Measurements from ENCODE around the gene EYS. TPM values are rescaled to one million over a fixed set of nuclear protein-coding genes. Genes with fewer than 3 reads are reported as not detected.

The EYS gene
- total and polyA plus RNA-seq, 4 donors, result 0.08 to 0.63 (median 0.36) TPM

DNA sequence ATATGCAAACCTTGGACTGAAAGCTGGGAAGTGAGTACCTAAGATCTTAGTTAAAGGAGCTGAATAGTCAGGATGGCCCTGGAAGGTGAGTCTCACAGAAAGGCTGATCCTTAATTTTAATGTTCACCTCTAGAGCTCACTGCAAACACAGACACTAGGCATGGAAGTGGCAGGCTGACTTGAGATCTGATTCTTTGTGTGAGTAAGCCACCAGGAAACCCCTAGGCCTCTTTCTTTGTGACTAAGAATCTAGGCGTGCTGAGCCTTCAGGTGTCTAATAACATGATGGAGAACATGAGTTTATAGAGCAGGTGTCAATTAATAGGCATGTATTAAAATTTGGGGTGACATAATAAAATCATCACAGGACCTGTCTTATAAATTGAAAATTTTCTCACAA is 642.2 kb downstream of the EYS start:
- H3K9me3 ChIP-seq (ENCODE audit: control insufficient read depth in 4 of 4, low read length in 3 of 4), result no peaks in the 10 kb centered on the region
- no peak for DNase-seq (ENCODE audit: low spot score)
- H3K27ac ChIP-seq (ENCODE audit: low read depth in 1 of 2, low read length in 2 of 2), result no peak overlapping the region
- H3K27me3 ChIP-seq (ENCODE audit: control insufficient read depth in 4 of 4, insufficient read depth in 4 of 4, low read length in 3 of 4), result no peaks in the 10 kb centered on the region
- no peak overlapping the region for H3K4me3 ChIP-seq (ENCODE audit: low read depth in 1 of 3, low read length in 3 of 3)
- no peaks in the 10 kb centered on the region for H3K4me1 ChIP-seq (ENCODE audit: control insufficient read depth in 4 of 4, insufficient read depth in 4 of 4, low read length in 3 of 4)
- 76% methylated on average over 1 of the region's 1 CpG for WGBS
- no peak overlapping the region for H3K9ac ChIP-seq (ENCODE audit: low read depth in 1 of 2, low read length in 2 of 2)
- H3K36me3 ChIP-seq (ENCODE audit: control insufficient read depth in 4 of 4, insufficient read depth in 3 of 4, low read depth in 1 of 4, low read length in 3 of 4), result no peaks in the 10 kb centered on the region
- TF ChIP-seq NR2F2 (IDR thresholded peaks at IDR 0.05) (no peak), RXRA (IDR thresholded peaks at IDR 0.05) (no peak), SP1 (IDR thresholded peaks at IDR 0.05) (no peak), YY1 (IDR thresholded peaks at IDR 0.05) (no peak), EGR1 (IDR thresholded peaks at IDR 0.05; ENCODE audit: low read depth in 2 of 2) (no peak), ZBTB33 (IDR thresholded peaks at IDR 0.05) (no peak), FOXA1 (IDR thresholded peaks at IDR 0.05) (no peak), FOXA2 (IDR thresholded peaks at IDR 0.05) (no peak), RAD21 (IDR thresholded peaks at IDR 0.05) (no peak), HNF4A (conservative IDR thresholded peaks at IDR 0.05) (no peak), JUND (IDR thresholded peaks at IDR 0.05) (no peak), HNF4G (IDR thresholded peaks at IDR 0.05) (no peak), TAF1 (conservative IDR thresholded peaks at IDR 0.05) (no peak), GABPA (IDR thresholded peaks at IDR 0.05 in 1 of 2, conservative IDR thresholded peaks at IDR 0.05 in 1 of 2) (no peak), CTCF (IDR thresholded peaks at IDR 0.05; ENCODE audit: low read depth, low read length, missing input control) (no peak)
- TF ChIP-seq, protein P1, sequence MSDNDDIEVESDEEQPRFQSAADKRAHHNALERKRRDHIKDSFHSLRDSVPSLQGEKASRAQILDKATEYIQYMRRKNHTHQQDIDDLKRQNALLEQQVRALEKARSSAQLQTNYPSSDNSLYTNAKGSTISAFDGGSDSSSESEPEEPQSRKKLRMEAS (IDR thresholded peaks at IDR 0.05), result no peak
- TF ChIP-seq, protein P2, sequence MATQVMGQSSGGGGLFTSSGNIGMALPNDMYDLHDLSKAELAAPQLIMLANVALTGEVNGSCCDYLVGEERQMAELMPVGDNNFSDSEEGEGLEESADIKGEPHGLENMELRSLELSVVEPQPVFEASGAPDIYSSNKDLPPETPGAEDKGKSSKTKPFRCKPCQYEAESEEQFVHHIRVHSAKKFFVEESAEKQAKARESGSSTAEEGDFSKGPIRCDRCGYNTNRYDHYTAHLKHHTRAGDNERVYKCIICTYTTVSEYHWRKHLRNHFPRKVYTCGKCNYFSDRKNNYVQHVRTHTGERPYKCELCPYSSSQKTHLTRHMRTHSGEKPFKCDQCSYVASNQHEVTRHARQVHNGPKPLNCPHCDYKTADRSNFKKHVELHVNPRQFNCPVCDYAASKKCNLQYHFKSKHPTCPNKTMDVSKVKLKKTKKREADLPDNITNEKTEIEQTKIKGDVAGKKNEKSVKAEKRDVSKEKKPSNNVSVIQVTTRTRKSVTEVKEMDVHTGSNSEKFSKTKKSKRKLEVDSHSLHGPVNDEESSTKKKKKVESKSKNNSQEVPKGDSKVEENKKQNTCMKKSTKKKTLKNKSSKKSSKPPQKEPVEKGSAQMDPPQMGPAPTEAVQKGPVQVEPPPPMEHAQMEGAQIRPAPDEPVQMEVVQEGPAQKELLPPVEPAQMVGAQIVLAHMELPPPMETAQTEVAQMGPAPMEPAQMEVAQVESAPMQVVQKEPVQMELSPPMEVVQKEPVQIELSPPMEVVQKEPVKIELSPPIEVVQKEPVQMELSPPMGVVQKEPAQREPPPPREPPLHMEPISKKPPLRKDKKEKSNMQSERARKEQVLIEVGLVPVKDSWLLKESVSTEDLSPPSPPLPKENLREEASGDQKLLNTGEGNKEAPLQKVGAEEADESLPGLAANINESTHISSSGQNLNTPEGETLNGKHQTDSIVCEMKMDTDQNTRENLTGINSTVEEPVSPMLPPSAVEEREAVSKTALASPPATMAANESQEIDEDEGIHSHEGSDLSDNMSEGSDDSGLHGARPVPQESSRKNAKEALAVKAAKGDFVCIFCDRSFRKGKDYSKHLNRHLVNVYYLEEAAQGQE (IDR thresholded peaks at IDR 0.05), result no peak
- TF ChIP-seq, protein P3, sequence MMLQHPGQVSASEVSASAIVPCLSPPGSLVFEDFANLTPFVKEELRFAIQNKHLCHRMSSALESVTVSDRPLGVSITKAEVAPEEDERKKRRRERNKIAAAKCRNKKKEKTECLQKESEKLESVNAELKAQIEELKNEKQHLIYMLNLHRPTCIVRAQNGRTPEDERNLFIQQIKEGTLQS (IDR thresholded peaks at IDR 0.05), result no peak
